A549 (cell line): ENCODE data around the gene SCN5A.

Experiments used
- BHLHE40 ChIP-seq: IDR thresholded peaks from 2 replicates; pipeline ENCODE4 v1.6.1; 2012; ENCODE audit warnings: low read depth, low read length, inconsistent platforms
- CBX2 ChIP-seq: fragments of 200-600 bp; sonication (generic); IDR thresholded peaks from 2 replicates; pipeline ENCODE4 v1.6.1; 2016; ENCODE audit warnings: low read depth, mild to moderate bottlenecking, borderline replicate concordance
- CEBPB ChIP-seq, 2 experiments: fragments of >200 bp in 1 of 2; sonication (Bioruptor Twin) in 1 of 2; formaldehyde crosslinking in 1 of 2; IDR thresholded peaks; 2 replicates each; pipeline ENCODE4 v1.6.1; 2012 to 2016
- CTCF ChIP-seq: fragments of >200 bp; sonication (Bioruptor Twin); formaldehyde crosslinking; IDR thresholded peaks from 3 replicates; pipeline ENCODE4 v1.5.1; 2016
- FOSL2 ChIP-seq, 2 experiments: fragments of 450-650 bp in 1 of 2; fragments of >200 bp in 1 of 2; sonication (Bioruptor Twin) in 1 of 2; formaldehyde crosslinking; IDR thresholded peaks; 2 replicates each; pipeline versions ENCODE4 v1.5.0 to v1.6.1; 2016 to 2020; ENCODE audit warnings: mild to moderate bottlenecking in 1 of 2, moderate library complexity in 1 of 2
- FOXS1 ChIP-seq: fragments of 250-450 bp; sonication (Bioruptor Pico); IDR thresholded peaks from 2 replicates; pipeline ENCODE4 v1.5.0; 2020; ENCODE audit warnings: mild to moderate bottlenecking, moderate library complexity
- HDAC2 ChIP-seq: fragments of 200-600 bp; sonication (generic); IDR thresholded peaks from 2 replicates; pipeline ENCODE4 v1.6.1; 2016
- NR3C1 ChIP-seq: fragments of >200 bp; sonication (Bioruptor Twin); formaldehyde crosslinking; IDR thresholded peaks from 3 replicates; pipeline ENCODE4 v1.6.1; 2017
- PHF8 ChIP-seq: fragments of 200-600 bp; sonication (generic); IDR thresholded peaks from 2 replicates; pipeline ENCODE4 v1.6.1; 2016; ENCODE audit warnings: low read depth, mild to moderate bottlenecking, antibody characterized with exemption, moderate library complexity, borderline replicate concordance
- POLR2A ChIP-seq: IDR thresholded peaks from 2 replicates; pipeline ENCODE4 v1.6.1; 2012; ENCODE audit warnings: mild to moderate bottlenecking, low read length
- RFX5 ChIP-seq: fragments of 450-650 bp; IDR thresholded peaks from 2 replicates; pipeline ENCODE4 v1.7.1; 2014; ENCODE audit warnings: antibody characterized with exemption, mild to moderate bottlenecking, moderate library complexity
- RNF2 ChIP-seq: fragments of 200-600 bp; sonication (generic); IDR thresholded peaks from 2 replicates; pipeline ENCODE4 v1.6.1; 2016; ENCODE audit warnings: low read depth, mild to moderate bottlenecking, antibody characterized with exemption, moderate library complexity, borderline replicate concordance
- SMC3 ChIP-seq: fragments of >200 bp; sonication (Bioruptor Twin); formaldehyde crosslinking; IDR thresholded peaks from 3 replicates; pipeline ENCODE4 v1.6.1; 2018; ENCODE audit warnings: inconsistent platforms
- USF2 ChIP-seq: fragments of 450-650 bp; IDR thresholded peaks from 2 replicates; pipeline ENCODE4 v1.6.1; 2014; ENCODE audit warnings: antibody characterized with exemption

GRCh38 chr3:38551026-38551832, 98.3 kb downstream of the SCN5A start:
- TF ChIP-seq CTCF (no peak), CBX2 (no peak), PHF8 (no peak), RNF2 (no peak), SMC3 (no peak), HDAC2 (no peak), POLR2A (no peak), FOSL2 (IDR thresholded peaks at IDR 0.05) (no peak), FOSL2 (CRISPR knock-in tag; IDR thresholded peaks at IDR 0.05) (no peak), BHLHE40 (no peak), RFX5 (no peak), USF2 (no peak), CEBPB (IDR thresholded peaks at IDR 0.05) (no peak), NR3C1 (no peak), FOXS1 (CRISPR knock-in tag) (no peak)
